Cardiac fibroblast (primary cell): Measurements from ENCODE around the gene PDIA2.

Experiments used
- DNase-seq, 2 donors: peaks; one replicate each; pipeline versions ENCODE4 v3.0.0 to v3.0.0-alpha.2; 2010; ENCODE audit warnings: low read depth in 2 of 2
- H3K4me3 ChIP-seq, 2 donors: replicated peaks in 1 of 2; 1 replicate in 1 of 2; 2 replicates in 1 of 2; pipeline ENCODE4 v1.5.1; 2011; ENCODE audit warnings: low read depth in 2 of 2, low read length in 2 of 2, mild to moderate bottlenecking in 2 of 2, moderate library complexity in 1 of 2
- CTCF ChIP-seq: IDR thresholded peaks from one replicate; pipeline ENCODE4 v1.5.1; 2011; ENCODE audit warnings: low read depth, mild to moderate bottlenecking, low read length, inconsistent platforms

Gene PDIA2

DNA sequence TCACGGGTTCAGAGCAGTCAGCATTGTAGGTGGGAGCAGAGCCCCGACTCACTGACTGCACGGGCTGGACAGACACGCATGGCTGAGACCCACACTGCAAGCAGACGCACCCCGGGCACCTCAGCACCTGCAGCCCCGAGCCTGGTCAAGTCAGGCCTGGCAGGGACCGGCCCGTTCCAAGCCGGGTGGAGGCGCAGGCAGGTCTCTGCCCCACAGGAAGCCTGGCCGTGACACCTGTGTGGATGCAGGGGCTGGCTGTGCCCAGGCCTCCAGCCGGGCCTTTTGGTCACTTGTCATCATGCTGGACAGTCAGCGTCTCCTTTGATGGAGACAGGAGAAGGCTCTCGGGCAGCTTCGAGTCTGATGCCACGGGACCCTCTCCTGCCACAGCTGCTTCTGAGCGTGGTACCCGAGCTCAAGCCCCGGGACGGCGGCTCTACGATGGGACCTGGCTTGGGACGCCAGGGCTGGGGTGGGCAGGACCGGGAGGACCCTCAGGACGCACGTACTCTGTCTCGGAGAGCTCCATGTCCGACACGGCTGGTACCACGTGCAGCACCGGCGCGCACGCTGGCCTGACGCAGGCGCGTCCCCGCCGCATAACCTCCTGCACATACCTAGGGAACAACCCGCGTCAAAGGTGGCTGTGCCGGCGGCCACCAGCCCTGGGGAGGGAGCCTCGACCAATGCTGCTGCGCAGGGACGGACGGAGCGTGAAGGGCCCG is 7.9 kb downstream of the PDIA2 start:
- no peak overlapping the region for H3K4me3 ChIP-seq
- no peak for TF ChIP-seq CTCF
- no peak for DNase-seq

DNA sequence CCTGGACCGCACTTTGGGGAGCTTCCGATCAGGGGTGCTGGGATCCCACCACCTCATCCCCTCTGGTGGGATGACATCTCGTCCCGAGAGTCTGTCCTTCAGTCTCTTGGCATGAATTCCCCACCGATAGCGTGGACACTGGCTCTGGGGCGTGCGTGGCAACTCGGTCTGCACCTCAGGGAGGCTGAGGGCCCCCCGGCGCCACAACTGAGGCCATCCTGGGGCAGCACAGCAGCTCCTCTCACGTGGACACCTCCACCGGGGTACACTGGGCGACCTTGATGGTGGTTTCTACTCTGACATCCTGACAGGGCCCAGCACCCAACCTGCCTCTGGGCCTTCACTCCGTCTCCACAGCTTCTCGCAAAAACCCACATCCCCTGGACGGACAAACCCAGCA is 8.6 kb downstream of the PDIA2 start:
- DNase-seq: no peak
- TF ChIP-seq CTCF: no peak
- H3K4me3 ChIP-seq: no peak overlapping the region

GRCh38 chr16:293043-293775 is 10.2 kb downstream of the PDIA2 start:
- no peak overlapping the region for H3K4me3 ChIP-seq
- DNase-seq: no peak
- no peak for TF ChIP-seq CTCF

GRCh38 chr16:296276-296675 is 13.3 kb downstream of the PDIA2 start:
- no peak for TF ChIP-seq CTCF
- no peak for DNase-seq
- no peak overlapping the region for H3K4me3 ChIP-seq

DNA sequence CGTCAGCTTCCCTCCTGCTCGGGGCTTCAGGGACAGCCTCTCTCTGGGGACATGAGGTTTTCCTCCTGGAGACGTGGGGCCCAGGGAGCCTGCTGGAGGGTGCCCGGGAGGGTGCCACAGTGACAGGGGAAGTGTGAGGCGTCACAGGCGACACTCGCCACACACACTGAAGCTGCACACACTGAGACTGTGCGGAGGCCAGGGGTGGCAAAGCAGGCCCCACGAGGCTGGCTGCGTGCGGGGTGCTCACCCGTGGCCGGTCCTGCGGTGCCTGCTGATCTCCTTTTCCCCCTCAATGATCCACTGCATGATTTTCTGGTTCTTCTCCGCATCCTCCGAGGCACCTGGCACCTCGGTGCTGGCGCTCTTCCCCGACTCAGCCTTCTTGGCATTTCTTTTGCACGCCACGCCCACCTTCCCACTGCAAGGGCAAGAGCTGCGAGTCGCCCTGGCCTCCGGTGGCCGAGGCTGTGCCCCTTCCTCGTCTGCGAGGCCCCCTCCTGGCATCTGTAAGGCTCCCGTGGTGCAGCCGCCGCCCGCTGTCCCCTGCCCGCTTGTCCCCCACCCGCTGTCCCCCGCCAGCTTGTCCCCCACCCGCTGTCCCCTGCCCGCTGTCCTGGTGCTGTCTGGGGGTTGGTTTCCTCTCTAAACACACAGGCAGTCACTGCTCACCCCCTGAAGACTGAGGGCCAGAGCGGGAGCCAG is 14.0 kb downstream of the PDIA2 start:
- no peak for DNase-seq
- TF ChIP-seq CTCF: no peak
- H3K4me3 ChIP-seq: no peak overlapping the region

- DNase-seq: no peak
- no peak overlapping the region for H3K4me3 ChIP-seq
- no peak for TF ChIP-seq CTCF
These were observed 14.9 kb downstream of the PDIA2 start for GRCh38 chr16:297832-298231.
